ENCODE measurements around the gene MORC4.

DNA sequence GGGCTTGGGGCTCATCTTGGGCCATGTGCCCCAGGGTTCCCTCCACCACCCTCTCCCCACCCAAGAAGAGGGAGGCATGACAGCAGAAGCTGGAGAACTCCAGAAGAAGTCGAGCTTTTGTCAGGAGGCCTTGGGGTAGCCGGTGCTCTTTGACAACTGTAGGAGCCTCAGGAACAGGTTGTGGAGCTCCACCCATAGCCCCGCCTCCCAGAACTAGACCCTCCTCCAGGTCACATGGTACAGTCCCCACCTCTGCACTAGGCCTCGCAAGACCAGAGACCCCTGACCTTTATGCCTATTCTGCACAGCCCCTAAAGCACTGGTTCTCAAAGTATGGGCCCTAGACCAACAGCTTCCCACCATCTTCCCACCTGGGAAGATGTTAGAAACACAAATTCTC is 8.0 kb upstream of the MORC4 start:
- no peak for TF ChIP-seq EP300 (IDR thresholded peaks at IDR 0.05)
- TF ChIP-seq, protein P1, sequence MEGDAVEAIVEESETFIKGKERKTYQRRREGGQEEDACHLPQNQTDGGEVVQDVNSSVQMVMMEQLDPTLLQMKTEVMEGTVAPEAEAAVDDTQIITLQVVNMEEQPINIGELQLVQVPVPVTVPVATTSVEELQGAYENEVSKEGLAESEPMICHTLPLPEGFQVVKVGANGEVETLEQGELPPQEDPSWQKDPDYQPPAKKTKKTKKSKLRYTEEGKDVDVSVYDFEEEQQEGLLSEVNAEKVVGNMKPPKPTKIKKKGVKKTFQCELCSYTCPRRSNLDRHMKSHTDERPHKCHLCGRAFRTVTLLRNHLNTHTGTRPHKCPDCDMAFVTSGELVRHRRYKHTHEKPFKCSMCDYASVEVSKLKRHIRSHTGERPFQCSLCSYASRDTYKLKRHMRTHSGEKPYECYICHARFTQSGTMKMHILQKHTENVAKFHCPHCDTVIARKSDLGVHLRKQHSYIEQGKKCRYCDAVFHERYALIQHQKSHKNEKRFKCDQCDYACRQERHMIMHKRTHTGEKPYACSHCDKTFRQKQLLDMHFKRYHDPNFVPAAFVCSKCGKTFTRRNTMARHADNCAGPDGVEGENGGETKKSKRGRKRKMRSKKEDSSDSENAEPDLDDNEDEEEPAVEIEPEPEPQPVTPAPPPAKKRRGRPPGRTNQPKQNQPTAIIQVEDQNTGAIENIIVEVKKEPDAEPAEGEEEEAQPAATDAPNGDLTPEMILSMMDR (IDR thresholded peaks at IDR 0.05), result no peak
- no peak for TF ChIP-seq POLR2AphosphoS5 (IDR thresholded peaks at IDR 0.05)
